GM12878 (cell line): ENCODE results near the gene MAST2. TPM values are rescaled to one million over a fixed set of nuclear protein-coding genes. Genes with fewer than 3 reads are reported as not detected.

ENCODE experiments used
- ATAC-seq: fragments of 200-7000 bp; cut with Tn5 transposase; 3 replicates; pipeline ENCODE4 v1.9.1; 2020; ENCODE audit warnings: mild to moderate bottlenecking, moderate library complexity
- BruUV-seq: library from RNA; stranded (reverse); fragments of 400-500 nt; replicated peaks from 2 replicates; lab custom pipeline; 2021; lab: Mats Ljungman, UMichigan
- CTCF ChIA-PET: fragments of 300-600 bp; sonication (Branson Sonifier 250); formaldehyde crosslinking; extraction: SDS; loops from one replicate; lab custom pipeline; 2021; ENCODE audit warnings: inconsistent platforms; lab: Yijun Ruan, JAX
- POLR2A ChIA-PET: fragments of 350-600 bp; formaldehyde crosslinking; extraction: SDS; loops from one replicate; lab custom pipeline; 2021; ENCODE audit warnings: inconsistent platforms; lab: Charles Lee
- RAD21 ChIA-PET: fragments of 300-600 bp; sonication (Branson Sonifier 250); formaldehyde crosslinking; loops from one replicate; lab custom pipeline; 2023; ENCODE audit warnings: antibody characterized with exemption; ENCODE audit not compliant: unreplicated experiment; lab: Charles Lee
- SMC1A ChIA-PET: fragments of 300-600 bp; sonication (Branson Sonifier 250); formaldehyde crosslinking; loops from one replicate; lab custom pipeline; 2023; ENCODE audit not compliant: unreplicated experiment, uncharacterized antibody; lab: Charles Lee
- DNase-seq: peaks from one replicate; pipeline ENCODE4 v3.0.0-alpha.2; 2011; ENCODE audit warnings: low read depth, low spot score
- FAIRE-seq: peaks from 3 replicates; lab custom pipeline; 2011; peaks lifted over from hg19 to GRCh38; lab: Jason Lieb, UNC
- H2AFZ ChIP-seq: 2 replicates; pipeline ENCODE4 v1.6.0; 2011; ENCODE audit warnings: low read depth, low read length, control low read depth; ENCODE audit not compliant: control insufficient read depth
- H3K27ac ChIP-seq: 2 replicates; pipeline ENCODE4 v1.5.1; 2011; ENCODE audit warnings: control low read depth; ENCODE audit not compliant: control insufficient read depth, insufficient read depth
- H3K27me3 ChIP-seq, 2 experiments: replicated peaks in 1 of 2; 2 replicates each; pipeline versions ENCODE4 v1.6.0 to v1.6.1; 2011; ENCODE audit warnings: low read length in 1 of 2; ENCODE audit not compliant: control insufficient read depth in 2 of 2, insufficient read depth in 2 of 2
- H3K36me3 ChIP-seq, 2 experiments: 2 replicates each; pipeline ENCODE4 v1.5.1; 2011; ENCODE audit warnings: low read length in 1 of 2; ENCODE audit not compliant: control insufficient read depth in 2 of 2, insufficient read depth in 2 of 2
- H3K4me1 ChIP-seq: 2 replicates; pipeline ENCODE4 v1.6.1; 2011; ENCODE audit warnings: mild to moderate bottlenecking, low read length, moderate library complexity, mixed read lengths; ENCODE audit not compliant: control insufficient read depth, insufficient read depth
- H3K4me2 ChIP-seq: 2 replicates; pipeline ENCODE4 v1.6.0; 2011; ENCODE audit warnings: control low read depth; ENCODE audit not compliant: control insufficient read depth, insufficient read depth
- H3K4me3 ChIP-seq: fragments of 200-600 bp; sonication (generic); 2 replicates; pipeline ENCODE4 v1.5.1; 2016
- H3K79me2 ChIP-seq: 2 replicates; pipeline ENCODE4 v1.6.0; 2011; ENCODE audit warnings: low read length; ENCODE audit not compliant: control insufficient read depth, insufficient read depth
- H3K9ac ChIP-seq: 2 replicates; pipeline ENCODE4 v1.8.0; 2011; ENCODE audit warnings: low read length, control low read depth, mixed read lengths; ENCODE audit not compliant: control insufficient read depth, insufficient read depth
- H3K9me3 ChIP-seq: replicated peaks from 3 replicates; pipeline ENCODE4 v1.5.1; 2011; ENCODE audit warnings: mild to moderate bottlenecking, low read length; ENCODE audit not compliant: control insufficient read depth, insufficient read depth
- H4K20me1 ChIP-seq: 2 replicates; pipeline ENCODE4 v1.6.0; 2011; ENCODE audit not compliant: control insufficient read depth, insufficient read depth
- MTA2 ChIP-seq: fragments of 450-650 bp; IDR thresholded peaks from 2 replicates; pipeline ENCODE4 v1.6.1; 2016; ENCODE audit warnings: low read depth, mild to moderate bottlenecking, moderate library complexity
- NFIC ChIP-seq: IDR thresholded peaks from 2 replicates; pipeline ENCODE4 v1.6.1; 2012; ENCODE audit warnings: low read depth, mild to moderate bottlenecking, inconsistent platforms, low read length, moderate library complexity
- POLR2AphosphoS2 ChIP-seq: IDR thresholded peaks from 2 replicates; pipeline ENCODE4 v1.6.1; 2011; ENCODE audit warnings: low read depth, mild to moderate bottlenecking, low read length, improper control_type of control experiment, moderate library complexity
- POLR2AphosphoS5 ChIP-seq: IDR thresholded peaks from 2 replicates; pipeline ENCODE4 v1.6.1; 2011; ENCODE audit warnings: mild to moderate bottlenecking, low read length, inconsistent platforms
- SMAD1 ChIP-seq: fragments of 450-650 bp; IDR thresholded peaks from 2 replicates; pipeline ENCODE4 v1.6.1; 2018; ENCODE audit warnings: mild to moderate bottlenecking, low read depth; ENCODE audit not compliant: partially characterized antibody
- SPI1 ChIP-seq: IDR thresholded peaks from 2 replicates; pipeline ENCODE4 v1.6.1; 2011; ENCODE audit warnings: low read depth, mild to moderate bottlenecking, low read length, moderate library complexity, borderline replicate concordance; ENCODE audit not compliant: insufficient read depth
- SREBF1 ChIP-seq: IDR thresholded peaks from 2 replicates; pipeline ENCODE4 v1.6.1; 2012; ENCODE audit warnings: mild to moderate bottlenecking, low read length
- SUPT20H ChIP-seq: IDR thresholded peaks from 2 replicates; pipeline ENCODE4 v1.6.1; 2011; ENCODE audit warnings: low read depth, mild to moderate bottlenecking, low read length, moderate library complexity, borderline replicate concordance; ENCODE audit not compliant: control insufficient read depth
- SUZ12 ChIP-seq: fragments of 200-600 bp; sonication (generic); IDR thresholded peaks from one replicate; pipeline ENCODE4 v1.6.1; 2018; ENCODE audit warnings: antibody characterized with exemption, mild to moderate bottlenecking; ENCODE audit not compliant: unreplicated experiment
- ZNF384 ChIP-seq: IDR thresholded peaks from 2 replicates; pipeline ENCODE4 v1.6.1; 2012; ENCODE audit warnings: low read depth, mild to moderate bottlenecking, low read length, improper control_type of control experiment, borderline replicate concordance
- WGBS: methylation state at CpG from one replicate; pipeline ENCODE4 v1.1.6; 2016; ENCODE audit warnings: low lambda C conversion rate; ENCODE audit not compliant: insufficient replicate concordance, insufficient coverage; ENCODE audit errors: missing lambda C conversion rate; 5-methylcytosine and 5-hydroxymethylcytosine counted together
- in situ Hi-C: fragments of 300-500 bp; cut with MboI; formaldehyde crosslinking; loops from 9 replicates; pipeline ENCODE4 v1.14.3; 2018; ENCODE audit warnings: mixed read lengths
- intact Hi-C: fragments of 100-400 bp; cut with micrococcal nuclease; formaldehyde crosslinking; loops from one replicate; pipeline ENCODE4 v1.14.2; 2022; ENCODE audit not compliant: unreplicated experiment
- polyA plus RNA-seq, 11 experiments: library from polyadenylated mRNA; depleted of rRNA in 4 of 11; unstranded in 6 of 11; stranded (reverse) in 5 of 11; fragments of >200 nt; fragmentation: Nextera tagmentation in 4 of 11; fragmentation: Illumina TruSeq in 1 of 11; extraction: Ambion mirVana in 4 of 11; extraction: Trizol in 1 of 11; gene quantifications; 1 replicate in 1 of 11; 2 replicates in 10 of 11; pipeline versions ENCODE4 v1.2.1 to v1.2.3, GENCODE V29; 2011 to 2016; ENCODE audit warnings: inconsistent platforms in 2 of 11, missing spikeins in 2 of 11, low read depth in 1 of 11
- total RNA-seq, 4 experiments: library from RNA; depleted of rRNA in 3 of 4; stranded (reverse); fragments of >200 nt in 3 of 4; fragmentation: Illumina TruSeq in 1 of 4; extraction: Trizol in 1 of 4; gene quantifications; 2 replicates each; pipeline versions ENCODE4 v1.2.1 to v1.2.3, GENCODE V29; 2013 to 2021
- TF ChIP-seq, protein P1 (sequence below): fragments of 450-650 bp; IDR thresholded peaks from 2 replicates; pipeline ENCODE4 v1.6.1; 2018; ENCODE audit warnings: mild to moderate bottlenecking, low read depth, moderate library complexity; ENCODE audit not compliant: partially characterized antibody
- TF ChIP-seq, protein P2 (sequence below): fragments of 450-650 bp; IDR thresholded peaks from 2 replicates; pipeline ENCODE4 v1.6.1; 2016; ENCODE audit warnings: mild to moderate bottlenecking

Gene MAST2
- total and polyA plus RNA-seq, 10 of the 15 experiments (the other 5 are each of a cell fraction or from before 2014, with no cell fraction given): 1.0 to 28.7 (median 13.8) TPM

DNA sequence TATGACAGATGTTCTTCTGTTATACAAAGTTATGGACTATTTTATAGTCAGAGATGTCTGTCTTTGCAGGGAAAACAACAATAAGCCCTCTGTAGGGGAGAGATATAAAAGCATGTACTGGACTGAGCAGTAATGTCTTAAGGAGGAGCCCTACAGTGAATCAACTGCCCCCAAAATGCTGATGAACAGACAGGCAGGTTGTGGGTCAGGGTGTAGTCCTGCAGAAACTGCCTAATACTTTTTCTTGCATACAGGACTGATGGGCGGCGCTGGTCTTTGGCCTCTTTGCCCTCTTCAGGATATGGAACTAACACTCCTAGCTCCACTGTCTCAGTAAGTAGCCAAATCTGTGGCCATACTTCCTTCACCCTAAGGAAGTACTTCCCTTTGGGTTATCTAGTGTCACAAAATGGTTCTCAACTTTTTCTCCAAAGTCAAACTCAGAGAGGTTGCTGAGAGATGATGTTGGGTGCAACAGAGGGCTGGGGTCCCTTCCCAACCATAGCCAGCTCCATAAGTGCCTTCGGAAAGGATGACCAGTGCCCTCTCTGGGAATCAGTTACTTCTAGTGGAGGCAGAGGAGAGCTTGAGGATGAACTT is 199.2 kb downstream of the MAST2 start (continued):
- TF ChIP-seq SPI1: no peak

- Histone ChIP-seq H3K79me2 (no peaks in the 10 kb centered on the region), H3K36me3 (peaks cover 1 to 10% of the 10 kb centered on the region in 2 experiments; a peak in 2 of 4 replicates), H3K4me2 (no peak overlapping the region), H3K9ac (no peak overlapping the region), H3K4me1 (no peaks in the 10 kb centered on the region), H4K20me1 (no peaks in the 10 kb centered on the region), H3K27ac (no peak overlapping the region), H3K9me3 (no peaks in the 10 kb centered on the region), H3K27me3 (no peaks in the 10 kb centered on the region), H2AFZ (no peak overlapping the region), H3K4me3 (no peak overlapping the region)
- no TSS peak for BruUV-seq
- ChIA-PET POLR2A (no interaction called here), SMC1A (no interaction called here), RAD21 (no interaction called here), CTCF (no interaction called here)
- TF ChIP-seq NFIC: no peak
- TF ChIP-seq SUZ12: no peak
- TF ChIP-seq, protein P1, sequence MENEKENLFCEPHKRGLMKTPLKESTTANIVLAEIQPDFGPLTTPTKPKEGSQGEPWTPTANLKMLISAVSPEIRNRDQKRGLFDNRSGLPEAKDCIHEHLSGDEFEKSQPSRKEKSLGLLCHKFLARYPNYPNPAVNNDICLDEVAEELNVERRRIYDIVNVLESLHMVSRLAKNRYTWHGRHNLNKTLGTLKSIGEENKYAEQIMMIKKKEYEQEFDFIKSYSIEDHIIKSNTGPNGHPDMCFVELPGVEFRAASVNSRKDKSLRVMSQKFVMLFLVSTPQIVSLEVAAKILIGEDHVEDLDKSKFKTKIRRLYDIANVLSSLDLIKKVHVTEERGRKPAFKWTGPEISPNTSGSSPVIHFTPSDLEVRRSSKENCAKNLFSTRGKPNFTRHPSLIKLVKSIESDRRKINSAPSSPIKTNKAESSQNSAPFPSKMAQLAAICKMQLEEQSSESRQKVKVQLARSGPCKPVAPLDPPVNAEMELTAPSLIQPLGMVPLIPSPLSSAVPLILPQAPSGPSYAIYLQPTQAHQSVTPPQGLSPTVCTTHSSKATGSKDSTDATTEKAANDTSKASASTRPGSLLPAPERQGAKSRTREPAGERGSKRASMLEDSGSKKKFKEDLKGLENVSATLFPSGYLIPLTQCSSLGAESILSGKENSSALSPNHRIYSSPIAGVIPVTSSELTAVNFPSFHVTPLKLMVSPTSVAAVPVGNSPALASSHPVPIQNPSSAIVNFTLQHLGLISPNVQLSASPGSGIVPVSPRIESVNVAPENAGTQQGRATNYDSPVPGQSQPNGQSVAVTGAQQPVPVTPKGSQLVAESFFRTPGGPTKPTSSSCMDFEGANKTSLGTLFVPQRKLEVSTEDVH: no peak
- no peak for TF ChIP-seq SUPT20H
- TF ChIP-seq SREBF1: no peak
- TF ChIP-seq MTA2: no peak
- TF ChIP-seq POLR2AphosphoS5: no peak
- TF ChIP-seq, protein P2, sequence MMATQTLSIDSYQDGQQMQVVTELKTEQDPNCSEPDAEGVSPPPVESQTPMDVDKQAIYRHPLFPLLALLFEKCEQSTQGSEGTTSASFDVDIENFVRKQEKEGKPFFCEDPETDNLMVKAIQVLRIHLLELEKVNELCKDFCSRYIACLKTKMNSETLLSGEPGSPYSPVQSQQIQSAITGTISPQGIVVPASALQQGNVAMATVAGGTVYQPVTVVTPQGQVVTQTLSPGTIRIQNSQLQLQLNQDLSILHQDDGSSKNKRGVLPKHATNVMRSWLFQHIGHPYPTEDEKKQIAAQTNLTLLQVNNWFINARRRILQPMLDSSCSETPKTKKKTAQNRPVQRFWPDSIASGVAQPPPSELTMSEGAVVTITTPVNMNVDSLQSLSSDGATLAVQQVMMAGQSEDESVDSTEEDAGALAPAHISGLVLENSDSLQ: no peak
- no peak for TF ChIP-seq ZNF384
- no peak for TF ChIP-seq SMAD1
- TF ChIP-seq POLR2AphosphoS2: no peak
- ATAC-seq (no peak), DNase-seq (no peak), FAIRE-seq (no peak)
- in situ Hi-C loops: no loop called here
- WGBS: 88% methylated on average over 5 of the region's 5 CpGs
- intact Hi-C loops: no loop called here
Measured at GRCh38 chr1:46003315-46003714, 199.9 kb downstream of the MAST2 start.
